H1 (cell line): Measurements from ENCODE around the gene LMTK2. TPM values are rescaled to one million over a fixed set of nuclear protein-coding genes. Genes with fewer than 3 reads are reported as not detected.

Source experiments
- CTCF ChIA-PET: fragments of 300-600 bp; sonication (Branson Sonifier 250); formaldehyde crosslinking; loops from one replicate; lab custom pipeline; 2021; ENCODE audit not compliant: partially characterized antibody; lab: Charles Lee
- POLR2A ChIA-PET: fragments of 300-600 bp; sonication (Branson Sonifier 250); formaldehyde crosslinking; loops from one replicate; lab custom pipeline; 2021; ENCODE audit warnings: inconsistent platforms; ENCODE audit not compliant: partially characterized antibody; lab: Charles Lee
- DNase-seq, 2 experiments: peaks; one replicate each; pipeline versions ENCODE4 v3.0.0 to v3.0.0-alpha.2; 2010 to 2022; ENCODE audit warnings: low spot score in 2 of 2, low read depth in 1 of 2, mixed read lengths in 1 of 2
- FAIRE-seq: peaks from 2 replicates; lab custom pipeline; 2011; peaks lifted over from hg19 to GRCh38; lab: Jason Lieb, UNC
- H2AFZ ChIP-seq: 2 replicates; pipeline ENCODE4 v1.8.1; 2012; ENCODE audit warnings: low read length, inconsistent platforms
- H2AK5ac ChIP-seq: 2 replicates; pipeline ENCODE4 v1.6.1; 2013; ENCODE audit warnings: low read depth, low read length
- H2BK120ac ChIP-seq: replicated peaks from 2 replicates; pipeline ENCODE3; 2013; ENCODE audit warnings: low read depth, low read length, inconsistent platforms
- H2BK12ac ChIP-seq: 2 replicates; pipeline ENCODE4 v1.6.1; 2013; ENCODE audit warnings: low read depth, low read length
- H2BK15ac ChIP-seq: 2 replicates; pipeline ENCODE4 v1.6.1; 2013; ENCODE audit warnings: low read length
- H2BK20ac ChIP-seq: 2 replicates; pipeline ENCODE4 v1.6.1; 2013; ENCODE audit warnings: low read length
- H2BK5ac ChIP-seq: 2 replicates; pipeline ENCODE4 v1.6.1; 2013; ENCODE audit warnings: low read depth, low read length
- H3K14ac ChIP-seq: 2 replicates; pipeline ENCODE4 v1.6.1; 2013; ENCODE audit warnings: inconsistent platforms; ENCODE audit not compliant: insufficient read length
- H3K18ac ChIP-seq: 2 replicates; pipeline ENCODE4 v1.6.1; 2013; ENCODE audit warnings: low read length; ENCODE audit errors: extremely low read depth
- H3K23ac ChIP-seq: 2 replicates; pipeline ENCODE4 v1.6.1; 2013; ENCODE audit warnings: inconsistent platforms; ENCODE audit not compliant: insufficient read length
- H3K23me2 ChIP-seq: 2 replicates; pipeline ENCODE4 v1.6.1; 2013; ENCODE audit warnings: low read depth, low read length
- H3K27ac ChIP-seq: 2 replicates; pipeline ENCODE4 v1.6.1; 2011; ENCODE audit warnings: low read depth, low read length, inconsistent platforms
- H3K27me3 ChIP-seq, 4 experiments: replicated peaks in 1 of 4; 1 replicate in 1 of 4; 2 replicates in 3 of 4; pipeline versions ENCODE4 v1.6.1 to v1.8.1; 2011 to 2013; ENCODE audit warnings: low read length in 3 of 4, mild to moderate bottlenecking in 3 of 4, inconsistent platforms in 2 of 4, mixed read lengths in 2 of 4, moderate library complexity in 1 of 4; ENCODE audit not compliant: control insufficient read depth in 3 of 4, insufficient read depth in 3 of 4; ENCODE audit errors: extremely low read depth in 1 of 4
- H3K36me3 ChIP-seq, 4 experiments: 2 replicates each; pipeline versions ENCODE4 v1.6.1 to v1.8.1; 2011 to 2013; ENCODE audit warnings: mild to moderate bottlenecking in 4 of 4, low read length in 3 of 4, moderate library complexity in 2 of 4, control low read depth in 1 of 4, inconsistent platforms in 1 of 4; ENCODE audit not compliant: insufficient read depth in 4 of 4, control insufficient read depth in 2 of 4
- H3K4ac ChIP-seq: replicated peaks from 2 replicates; pipeline ENCODE3; 2013; ENCODE audit warnings: low read length, low read depth, mixed read lengths, inconsistent platforms; ENCODE audit not compliant: insufficient read length
- H3K4me1 ChIP-seq, 4 experiments: replicated peaks in 1 of 4; 1 replicate in 1 of 4; 2 replicates in 3 of 4; pipeline versions ENCODE4 v1.6.1 to v1.8.1; 2011 to 2013; ENCODE audit warnings: low read length in 3 of 4, inconsistent platforms in 2 of 4, mixed read lengths in 1 of 4; ENCODE audit not compliant: insufficient read depth in 4 of 4, control insufficient read depth in 3 of 4
- H3K4me2 ChIP-seq, 2 experiments: 2 replicates each; pipeline versions ENCODE4 v1.6.1 to v1.8.1; 2011 to 2013; ENCODE audit warnings: low read depth in 2 of 2, low read length in 2 of 2, control low read depth in 1 of 2, inconsistent platforms in 1 of 2, mild to moderate bottlenecking in 1 of 2; ENCODE audit not compliant: insufficient read depth in 1 of 2
- H3K4me3 ChIP-seq, 4 experiments: fragments of 200-600, 300-600 bp in 1 of 4; sonication (generic), shearing (Covaris generic), sonication (Bioruptor Twin) in 1 of 4; 2 replicates each; pipeline versions ENCODE4 v1.5.1 to v1.8.1; 2011 to 2016; ENCODE audit warnings: low read length in 4 of 4, low read depth in 3 of 4, control low read depth in 2 of 4, inconsistent platforms in 2 of 4, mild to moderate bottlenecking in 2 of 4, mixed read lengths in 1 of 4, moderate library complexity in 1 of 4; ENCODE audit not compliant: insufficient read depth in 2 of 4; ENCODE audit errors: extremely low read depth in 1 of 4
- H3K56ac ChIP-seq: replicated peaks from 2 replicates; pipeline ENCODE3; 2013; ENCODE audit warnings: low read depth, mild to moderate bottlenecking, mixed read lengths, low read length, inconsistent platforms; ENCODE audit not compliant: insufficient read length
- H3K79me1 ChIP-seq: 2 replicates; pipeline ENCODE4 v1.6.1; 2013; ENCODE audit warnings: low read depth, low read length, control low read depth
- H3K79me2 ChIP-seq, 2 experiments: 2 replicates each; pipeline versions ENCODE4 v1.6.1 to v1.8.1; 2012 to 2013; ENCODE audit warnings: low read length in 2 of 2, mild to moderate bottlenecking in 2 of 2, inconsistent platforms in 1 of 2; ENCODE audit not compliant: insufficient read depth in 2 of 2, control insufficient read depth in 1 of 2
- H3K9ac ChIP-seq, 4 experiments: replicated peaks in 1 of 4; 1 replicate in 1 of 4; 2 replicates in 3 of 4; pipeline versions ENCODE4 v1.6.1 to v1.8.1; 2011 to 2013; ENCODE audit warnings: low read depth in 3 of 4, low read length in 3 of 4, control low read depth in 2 of 4, mild to moderate bottlenecking in 2 of 4, moderate library complexity in 2 of 4, inconsistent platforms in 1 of 4; ENCODE audit errors: extremely low read depth in 1 of 4
- H3K9me3 ChIP-seq, 2 experiments: 2 replicates each; pipeline versions ENCODE4 v1.6.1 to v1.8.1; 2012 to 2013; ENCODE audit warnings: mild to moderate bottlenecking in 2 of 2, moderate library complexity in 2 of 2, control low read depth in 1 of 2, inconsistent platforms in 1 of 2, low read depth in 1 of 2, low read length in 1 of 2, mixed read lengths in 1 of 2; ENCODE audit not compliant: insufficient read depth in 2 of 2
- H4K20me1 ChIP-seq, 2 experiments: replicated peaks in 1 of 2; 2 replicates each; pipeline versions ENCODE3 to v1.8.1; 2011 to 2013; ENCODE audit warnings: inconsistent platforms in 2 of 2, low read length in 2 of 2, mild to moderate bottlenecking in 1 of 2; ENCODE audit not compliant: insufficient read depth in 2 of 2, control insufficient read depth in 1 of 2
- H4K5ac ChIP-seq: 2 replicates; pipeline ENCODE4 v1.6.1; 2013; ENCODE audit warnings: low read length, low read depth, mixed read lengths, inconsistent platforms; ENCODE audit not compliant: insufficient read length
- H4K8ac ChIP-seq: 2 replicates; pipeline ENCODE4 v1.8.0; 2013; ENCODE audit warnings: mild to moderate bottlenecking, moderate library complexity, low read length, inconsistent platforms; ENCODE audit not compliant: insufficient read depth; ENCODE audit errors: extremely low read depth
- H4K91ac ChIP-seq: replicated peaks from 2 replicates; pipeline ENCODE3; 2013; ENCODE audit warnings: low read length, mixed read lengths, inconsistent platforms; ENCODE audit not compliant: insufficient read length
- WGBS, 2 experiments: shearing (Covaris generic) in 1 of 2; methylation state at CpG; one replicate each; pipeline versions ENCODE4 v1.1.6 to v1.1.7; 2013 to 2015; ENCODE audit warnings: low lambda C conversion rate in 2 of 2, mixed read lengths in 2 of 2, inconsistent platforms in 1 of 2, low coverage in 1 of 2, missing lambda C conversion rate in 1 of 2; ENCODE audit not compliant: insufficient replicate concordance in 2 of 2, insufficient coverage in 1 of 2, insufficient read length in 1 of 2; ENCODE audit errors: extremely low coverage in 1 of 2, missing lambda C conversion rate in 1 of 2; 5-methylcytosine and 5-hydroxymethylcytosine counted together
- polyA plus RNA-seq, 7 experiments: library from polyadenylated mRNA; depleted of rRNA in 3 of 7; stranded (reverse) in 5 of 7; unstranded in 2 of 7; fragments of >200 nt in 5 of 7; fragments of 200-250 nt in 2 of 7; gene quantifications; 1 replicate in 5 of 7; 2 replicates in 1 of 7; 4 replicates in 1 of 7; pipeline versions ENCODE4 v1.2.1 to v1.2.3, GENCODE V29; 2011 to 2013; ENCODE audit warnings: missing spikeins in 2 of 7, mixed read lengths in 2 of 7
- total RNA-seq: library from RNA; stranded (reverse); fragmentation: NEBNext Ultra II Directional; extraction: Animal tissue kit (Norgen Biotek cat#: 25700); gene quantifications from 2 replicates; pipeline ENCODE4 v1.2.1, GENCODE V29; 2021

LMTK2 gene
- total and polyA plus RNA-seq, 2 of the 8 experiments (the other 6 are each of a cell fraction or from before 2014, with no cell fraction given) = 9.7 to 30.7 TPM

- CTCF ChIA-PET = interaction anchor here (1.4 kb wide), 1 partner anchor 60 kb away, joined by 5 read pairs; no protein-coding TSS in a partner anchor
- DNase-seq = no peak
- H2BK120ac ChIP-seq = no peak overlapping the region
- H3K79me1 ChIP-seq = no peaks in the 10 kb centered on the region
- no peak overlapping the region for H3K27ac ChIP-seq
- WGBS, 2 experiments = 94% methylated on average over 16 of the region's 16 CpGs; no CpG with 5 or more reads in 1 of the 2 experiments
- H3K23me2 ChIP-seq = no peaks in the 10 kb centered on the region
- no peaks in the 10 kb centered on the region for H3K27me3 ChIP-seq
- no peak for FAIRE-seq
- POLR2A ChIA-PET = interaction anchor here (1.2 kb wide), 1 partner anchor 16 kb away, joined by 3 read pairs; no protein-coding TSS in a partner anchor
- no peak overlapping the region for H3K4me2 ChIP-seq
- no peaks in the 10 kb centered on the region for H3K36me3 ChIP-seq
- no peak overlapping the region for H3K14ac ChIP-seq
- no peak overlapping the region for H2AK5ac ChIP-seq
- H4K20me1 ChIP-seq = peaks cover 2 to 4% of the 10 kb centered on the region in 2 experiments
- no peak overlapping the region for H3K4me3 ChIP-seq
- no peak overlapping the region for H3K56ac ChIP-seq
- H4K91ac ChIP-seq = no peak overlapping the region
- H2BK12ac ChIP-seq = no peak overlapping the region
- H3K18ac ChIP-seq = no peak overlapping the region
- H2BK20ac ChIP-seq = no peak overlapping the region
- no peak overlapping the region for H4K5ac ChIP-seq
- H3K4ac ChIP-seq = no peak overlapping the region
- no peaks in the 10 kb centered on the region; a peak in 3 of 7 replicates for H3K4me1 ChIP-seq
- H2BK15ac ChIP-seq = no peak overlapping the region
- no peak overlapping the region for H3K23ac ChIP-seq
- no peaks in the 10 kb centered on the region for H3K9me3 ChIP-seq
- no peak overlapping the region for H3K9ac ChIP-seq
- no peak overlapping the region for H4K8ac ChIP-seq
- H2BK5ac ChIP-seq = no peak overlapping the region
- no peaks in the 10 kb centered on the region for H3K79me2 ChIP-seq
- no peak overlapping the region for H2AFZ ChIP-seq
Observed at GRCh38 chr7:98228801-98229200, 122.1 kb downstream of the LMTK2 start.
